Activated CD8-positive, alpha-beta memory T cell treated with anti-CD3 and anti-CD28 coated beads for 36 hours (primary cell): ENCODE data around the gene CDK14. TPM values are rescaled to one million over a fixed set of nuclear protein-coding genes. Genes with fewer than 3 reads are reported as not detected.

Experiments used
- CTCF ChIA-PET: fragments of 350-600 bp; sonication (Branson Sonifier 250); formaldehyde crosslinking; loops from one replicate; lab custom pipeline; 2021; ENCODE audit warnings: antibody characterized with exemption; lab: Charles Lee
- POLR2A ChIA-PET: fragments of 350-600 bp; sonication (Branson Sonifier 250); formaldehyde crosslinking; loops from one replicate; lab custom pipeline; 2021; ENCODE audit warnings: antibody characterized with exemption; lab: Charles Lee
- total RNA-seq, 2 experiments: library from RNA; stranded (reverse); gene quantifications; one replicate each; pipeline ENCODE4 v1.2.3, GENCODE V29; 2021

Gene CDK14
- total RNA-seq, 2 experiments from 2014 or later = 0.31 to 0.40 TPM

- ChIA-PET POLR2A (no interaction called here), CTCF (no interaction called here)
These were observed 487.9 kb downstream of the CDK14 start for GRCh38 chr7:91083855-91084644.

GRCh38 chr7:91085175-91085574 lies 489.1 kb downstream of the CDK14 start:
- ChIA-PET CTCF (no interaction called here), POLR2A (no interaction called here)

- POLR2A ChIA-PET = no interaction called here
- CTCF ChIA-PET = no interaction called here
These were observed 490.1 kb downstream of the CDK14 start for GRCh38 chr7:91086200-91086599.

GRCh38 chr7:91088156-91088555 lies 492.0 kb downstream of the CDK14 start:
- POLR2A ChIA-PET = no interaction called here
- CTCF ChIA-PET = no interaction called here

- ChIA-PET POLR2A (no interaction called here), CTCF (no interaction called here)
These were observed 492.6 kb downstream of the CDK14 start for GRCh38 chr7:91088691-91089090.

GRCh38 chr7:91089382-91089963 lies 493.4 kb downstream of the CDK14 start:
- POLR2A ChIA-PET = no interaction called here
- CTCF ChIA-PET = interaction anchor here (1.1 kb wide), 1 partner anchor 52 kb away, joined by 3 read pairs; no protein-coding TSS in a partner anchor

GRCh38 chr7:91090684-91091083 lies 494.6 kb downstream of the CDK14 start:
- ChIA-PET CTCF (no interaction called here), POLR2A (no interaction called here)

GRCh38 chr7:91091631-91092030 lies 495.5 kb downstream of the CDK14 start:
- POLR2A ChIA-PET = interaction anchor here (0.6 kb wide), 1 partner anchor 31 kb away, joined by 3 read pairs; no protein-coding TSS in a partner anchor

GRCh38 chr7:91093181-91093580 lies 497.1 kb downstream of the CDK14 start:
- POLR2A ChIA-PET = no interaction called here
- CTCF ChIA-PET = no interaction called here

More at GRCh38 chr7:91091631-91092030, 495.5 kb downstream of the CDK14 start:
- CTCF ChIA-PET = no interaction called here

- ChIA-PET CTCF (no interaction called here), POLR2A (no interaction called here)
These were observed 502.4 kb downstream of the CDK14 start for GRCh38 chr7:91098566-91098965.

- CTCF ChIA-PET = no interaction called here
- POLR2A ChIA-PET = no interaction called here
These were observed 507.2 kb downstream of the CDK14 start for GRCh38 chr7:91103363-91103762.

GRCh38 chr7:91107460-91107859 lies 511.3 kb downstream of the CDK14 start:
- CTCF ChIA-PET = no interaction called here

GRCh38 chr7:91109200-91109599 lies 513.1 kb downstream of the CDK14 start:
- POLR2A ChIA-PET = no interaction called here
- CTCF ChIA-PET = no interaction called here

More at GRCh38 chr7:91107460-91107859, 511.3 kb downstream of the CDK14 start:
- POLR2A ChIA-PET = no interaction called here

- ChIA-PET POLR2A (no interaction called here), CTCF (no interaction called here)
These were observed 516.8 kb downstream of the CDK14 start for GRCh38 chr7:91112902-91113341.

- ChIA-PET CTCF (no interaction called here), POLR2A (no interaction called here)
These were observed 518.1 kb downstream of the CDK14 start for GRCh38 chr7:91114232-91114631.

- POLR2A ChIA-PET = no interaction called here
- CTCF ChIA-PET = no interaction called here
These were observed 530.6 kb downstream of the CDK14 start for GRCh38 chr7:91126762-91127161.

GRCh38 chr7:91127325-91127724 lies 531.2 kb downstream of the CDK14 start:
- ChIA-PET CTCF (no interaction called here), POLR2A (no interaction called here)

GRCh38 chr7:91127959-91128358 lies 531.8 kb downstream of the CDK14 start:
- ChIA-PET POLR2A (no interaction called here), CTCF (no interaction called here)

- CTCF ChIA-PET = no interaction called here
- POLR2A ChIA-PET = no interaction called here
These were observed 532.7 kb downstream of the CDK14 start for GRCh38 chr7:91128683-91129348.

- CTCF ChIA-PET = no interaction called here
- POLR2A ChIA-PET = no interaction called here
These were observed 539.2 kb downstream of the CDK14 start for GRCh38 chr7:91135300-91135699.
